Fibroblast of the aortic adventitia (primary cell): ENCODE measurements around the gene CBLB. TPM values are rescaled to one million over a fixed set of nuclear protein-coding genes. Genes with fewer than 3 reads are reported as not detected.

Source experiments
- DNase-seq: peaks from one replicate; pipeline ENCODE4 v3.0.0-alpha.2; 2010; ENCODE audit warnings: low read depth
- H3K4me3 ChIP-seq: 2 replicates; pipeline ENCODE4 v1.5.1; 2011; ENCODE audit warnings: low read depth, mild to moderate bottlenecking, control low read depth, low read length, moderate library complexity
- total RNA-seq: library from RNA; depleted of rRNA; stranded (reverse); fragments of >200 nt; gene quantifications from 2 replicates; pipeline ENCODE4 v1.2.3, GENCODE V29; 2012; ENCODE audit warnings: low replicate concordance
- TF ChIP-seq, protein P1 (sequence below): IDR thresholded peaks from 2 replicates; pipeline ENCODE4 v1.5.1; 2011; ENCODE audit warnings: mild to moderate bottlenecking, low read length, control low read depth, inconsistent platforms; ENCODE audit not compliant: insufficient read depth

CBLB gene
- total RNA-seq, 1 donor, result 63.9 TPM

DNA sequence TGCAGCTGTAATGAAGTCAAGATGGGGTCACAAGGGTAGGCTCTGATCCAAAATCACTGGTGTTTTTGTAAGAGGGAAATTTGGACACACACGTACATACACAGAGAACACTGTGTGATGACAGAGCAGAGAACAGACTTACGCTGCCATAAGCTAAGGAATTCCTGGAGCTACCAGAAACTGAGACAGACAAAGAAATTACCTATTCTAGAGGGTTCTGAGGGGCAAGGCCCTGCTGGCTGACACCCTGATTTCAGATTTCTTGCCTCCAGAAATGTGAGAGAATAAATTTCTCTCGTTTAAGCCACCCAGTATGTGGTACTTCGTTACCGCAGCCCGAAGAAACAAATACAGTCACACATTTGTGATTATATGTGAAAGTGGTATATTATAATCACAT lies 24.8 kb downstream of the CBLB start:
- no peak overlapping the region for H3K4me3 ChIP-seq
- TF ChIP-seq, protein P1, sequence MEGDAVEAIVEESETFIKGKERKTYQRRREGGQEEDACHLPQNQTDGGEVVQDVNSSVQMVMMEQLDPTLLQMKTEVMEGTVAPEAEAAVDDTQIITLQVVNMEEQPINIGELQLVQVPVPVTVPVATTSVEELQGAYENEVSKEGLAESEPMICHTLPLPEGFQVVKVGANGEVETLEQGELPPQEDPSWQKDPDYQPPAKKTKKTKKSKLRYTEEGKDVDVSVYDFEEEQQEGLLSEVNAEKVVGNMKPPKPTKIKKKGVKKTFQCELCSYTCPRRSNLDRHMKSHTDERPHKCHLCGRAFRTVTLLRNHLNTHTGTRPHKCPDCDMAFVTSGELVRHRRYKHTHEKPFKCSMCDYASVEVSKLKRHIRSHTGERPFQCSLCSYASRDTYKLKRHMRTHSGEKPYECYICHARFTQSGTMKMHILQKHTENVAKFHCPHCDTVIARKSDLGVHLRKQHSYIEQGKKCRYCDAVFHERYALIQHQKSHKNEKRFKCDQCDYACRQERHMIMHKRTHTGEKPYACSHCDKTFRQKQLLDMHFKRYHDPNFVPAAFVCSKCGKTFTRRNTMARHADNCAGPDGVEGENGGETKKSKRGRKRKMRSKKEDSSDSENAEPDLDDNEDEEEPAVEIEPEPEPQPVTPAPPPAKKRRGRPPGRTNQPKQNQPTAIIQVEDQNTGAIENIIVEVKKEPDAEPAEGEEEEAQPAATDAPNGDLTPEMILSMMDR, result no peak

DNA sequence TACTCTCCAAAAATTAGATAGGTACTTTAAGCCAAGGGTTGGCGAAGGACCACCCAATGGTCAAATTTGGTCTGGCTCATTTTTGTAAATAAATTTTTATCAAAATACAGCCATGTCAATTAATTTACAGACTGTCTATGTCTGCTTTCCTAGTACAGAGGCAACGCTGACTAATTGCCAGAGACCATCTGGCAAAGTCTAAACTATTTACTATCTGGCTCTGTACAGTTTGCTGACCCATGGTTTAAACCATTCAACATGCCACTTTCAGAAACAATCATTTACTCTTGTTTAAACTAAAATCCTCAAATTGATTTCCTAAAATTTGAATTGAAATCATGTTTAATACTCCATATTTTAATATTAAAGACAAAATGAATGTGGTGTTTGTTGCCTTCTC lies 25.9 kb downstream of the CBLB start:
- no peak overlapping the region for H3K4me3 ChIP-seq
- TF ChIP-seq, protein P1, result no peak
- DNase-seq, result no peak

More for the DNA sequence above, 24.8 kb downstream of the CBLB start:
- DNase-seq, result no peak

DNA sequence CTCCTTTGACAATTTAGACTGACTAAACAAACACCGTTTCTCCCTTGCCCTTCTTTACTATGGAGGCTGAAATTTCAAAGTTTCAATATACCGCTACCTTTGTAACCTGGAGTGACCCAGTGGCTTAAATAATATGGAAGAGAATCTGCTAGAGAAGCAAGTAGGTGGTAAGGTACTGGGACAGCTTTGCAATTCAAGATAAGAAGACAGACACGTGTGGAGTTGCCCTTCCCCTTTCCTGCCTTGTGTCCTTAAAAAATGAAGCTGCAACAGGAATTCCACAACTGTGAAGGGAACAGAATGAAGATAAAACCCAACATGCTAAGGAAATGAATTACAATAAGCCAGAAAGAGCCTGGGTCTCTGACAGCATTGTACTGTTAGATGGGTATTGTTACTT lies 26.4 kb downstream of the CBLB start:
- no peak for DNase-seq
- TF ChIP-seq, protein P1, result no peak
- no peak overlapping the region for H3K4me3 ChIP-seq

DNA sequence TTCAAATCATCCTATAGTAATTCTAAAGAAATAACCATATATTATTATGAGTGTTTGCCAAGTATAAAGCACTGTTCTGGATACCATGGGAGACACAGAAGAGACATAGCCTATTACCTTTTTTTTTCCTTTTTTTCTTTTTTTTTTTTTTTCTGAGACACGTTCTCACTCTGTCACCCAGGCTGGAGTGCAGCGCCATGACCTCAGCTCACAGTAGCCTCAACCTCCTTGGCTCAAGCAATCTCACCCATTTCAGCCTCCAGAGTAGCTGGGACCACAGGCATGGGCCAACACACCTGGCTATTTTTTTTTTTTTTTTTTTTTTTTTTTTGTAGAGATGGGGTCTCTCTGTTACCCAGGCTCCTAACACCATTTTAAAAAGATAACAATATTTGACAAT lies 30.9 kb downstream of the CBLB start:
- H3K4me3 ChIP-seq, result no peak overlapping the region
- no peak for DNase-seq
- TF ChIP-seq, protein P1, result no peak

GRCh38 chr3:105837143-105837740 lies 31.6 kb downstream of the CBLB start:
- H3K4me3 ChIP-seq, result no peak overlapping the region
- TF ChIP-seq, protein P1, result no peak

DNA sequence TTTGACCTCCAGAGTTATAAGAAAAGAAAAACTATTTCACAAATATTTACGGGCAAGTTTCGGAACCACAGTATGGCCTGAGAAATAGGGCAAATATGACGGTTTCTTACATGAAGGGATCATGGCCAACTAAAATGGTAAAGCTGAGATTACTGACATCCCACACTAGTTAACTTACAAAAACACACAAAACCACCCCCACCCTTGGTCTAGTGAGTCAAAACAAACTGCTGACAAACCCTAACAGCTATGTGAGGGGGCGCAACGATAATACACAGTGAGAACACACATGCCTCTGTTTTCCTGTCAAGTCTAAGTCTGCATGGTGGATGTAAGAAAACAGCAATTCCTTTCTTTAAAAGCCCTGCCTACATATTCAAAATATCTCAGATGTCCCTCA lies 32.3 kb downstream of the CBLB start:
- TF ChIP-seq, protein P1, result no peak
- DNase-seq, result peak; percentile 37
- no peak overlapping the region for H3K4me3 ChIP-seq

More at GRCh38 chr3:105837143-105837740, 31.6 kb downstream of the CBLB start:
- no peak for DNase-seq

DNA sequence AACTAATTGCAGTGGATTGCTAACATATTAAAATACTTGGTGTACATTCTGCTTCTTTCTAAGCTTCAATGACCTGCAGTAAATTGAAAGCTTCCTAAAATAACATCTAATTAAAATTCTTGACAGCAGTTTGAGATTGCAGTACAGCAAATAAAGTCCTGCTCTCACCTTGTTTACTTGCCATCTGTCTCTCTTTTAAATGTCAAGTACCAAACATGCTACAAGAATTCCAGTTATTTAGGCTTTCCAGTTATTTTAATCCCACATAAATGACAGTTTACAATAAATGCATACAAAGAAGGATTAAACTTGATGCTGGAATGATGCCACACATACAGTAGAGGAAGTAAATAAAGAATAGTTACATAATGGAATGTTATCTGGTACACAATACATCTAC lies 33.2 kb downstream of the CBLB start:
- no peak overlapping the region for H3K4me3 ChIP-seq
- TF ChIP-seq, protein P1, result no peak
- no peak for DNase-seq
